Measurements from ENCODE around the gene NKAIN2. TPM values are rescaled to one million over a fixed set of nuclear protein-coding genes. Genes with fewer than 3 reads are reported as not detected.

NKAIN2 gene
- total RNA-seq, 1 experiment from 2014 or later, result not detected

- Mint-ChIP-seq H3K36me3 (ENCODE audit: insufficient read depth, unreplicated experiment) (no peaks in the 10 kb centered on the region), H3K4me3 (ENCODE audit: low read depth, unreplicated experiment) (no peak overlapping the region), H3K4me1 (ENCODE audit: low read depth, unreplicated experiment) (no peaks in the 10 kb centered on the region), H3K9me3 (ENCODE audit: low read depth, unreplicated experiment) (peaks cover 4% of the 10 kb centered on the region), H3K27ac (ENCODE audit: unreplicated experiment) (no peak overlapping the region), H3K27me3 (ENCODE audit: unreplicated experiment) (no peaks in the 10 kb centered on the region)
- DNase-seq, result no peak
- no TSS peak for BruUV-seq (replicated peaks)
- TF ChIP-seq, protein P1, sequence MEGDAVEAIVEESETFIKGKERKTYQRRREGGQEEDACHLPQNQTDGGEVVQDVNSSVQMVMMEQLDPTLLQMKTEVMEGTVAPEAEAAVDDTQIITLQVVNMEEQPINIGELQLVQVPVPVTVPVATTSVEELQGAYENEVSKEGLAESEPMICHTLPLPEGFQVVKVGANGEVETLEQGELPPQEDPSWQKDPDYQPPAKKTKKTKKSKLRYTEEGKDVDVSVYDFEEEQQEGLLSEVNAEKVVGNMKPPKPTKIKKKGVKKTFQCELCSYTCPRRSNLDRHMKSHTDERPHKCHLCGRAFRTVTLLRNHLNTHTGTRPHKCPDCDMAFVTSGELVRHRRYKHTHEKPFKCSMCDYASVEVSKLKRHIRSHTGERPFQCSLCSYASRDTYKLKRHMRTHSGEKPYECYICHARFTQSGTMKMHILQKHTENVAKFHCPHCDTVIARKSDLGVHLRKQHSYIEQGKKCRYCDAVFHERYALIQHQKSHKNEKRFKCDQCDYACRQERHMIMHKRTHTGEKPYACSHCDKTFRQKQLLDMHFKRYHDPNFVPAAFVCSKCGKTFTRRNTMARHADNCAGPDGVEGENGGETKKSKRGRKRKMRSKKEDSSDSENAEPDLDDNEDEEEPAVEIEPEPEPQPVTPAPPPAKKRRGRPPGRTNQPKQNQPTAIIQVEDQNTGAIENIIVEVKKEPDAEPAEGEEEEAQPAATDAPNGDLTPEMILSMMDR (IDR thresholded peaks at IDR 0.05; ENCODE audit: unreplicated experiment), result no peak
- CTCF ChIA-PET, result no interaction called here
- intact Hi-C loops (cut with micrococcal nuclease; ENCODE audit: unreplicated experiment), result no loop called here
Measured at GRCh38 chr6:124738482-124738881, 934.8 kb downstream of the NKAIN2 start.

DNA sequence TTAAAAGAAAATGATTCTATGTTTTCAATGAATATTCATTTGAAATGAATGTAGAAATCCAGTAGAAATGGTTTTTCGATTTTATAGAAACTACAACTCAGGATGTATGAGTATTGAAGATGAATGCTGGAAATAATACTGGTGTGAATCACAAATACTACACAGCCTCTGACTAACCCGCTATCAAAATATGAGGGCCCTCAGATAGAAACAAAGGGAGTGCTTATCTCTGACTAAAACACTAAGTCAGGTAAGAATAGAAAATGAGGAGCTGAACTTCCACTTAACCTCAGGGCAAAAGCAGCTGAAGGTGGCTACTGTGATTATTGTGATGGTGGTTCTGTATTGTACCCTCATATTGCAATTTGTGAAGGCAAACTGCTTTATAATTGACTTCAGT lies 937.7 kb downstream of the NKAIN2 start:
- Mint-ChIP-seq H3K27ac (ENCODE audit: unreplicated experiment) (no peak overlapping the region), H3K27me3 (ENCODE audit: unreplicated experiment) (no peaks in the 10 kb centered on the region), H3K9me3 (ENCODE audit: low read depth, unreplicated experiment) (no peaks in the 10 kb centered on the region), H3K36me3 (ENCODE audit: insufficient read depth, unreplicated experiment) (no peaks in the 10 kb centered on the region), H3K4me1 (ENCODE audit: low read depth, unreplicated experiment) (no peaks in the 10 kb centered on the region), H3K4me3 (ENCODE audit: low read depth, unreplicated experiment) (no peak overlapping the region)
- DNase-seq, result no peak
- CTCF ChIA-PET, result no interaction called here
- BruUV-seq (replicated peaks), result no TSS peak
- TF ChIP-seq, protein P1 (IDR thresholded peaks at IDR 0.05; ENCODE audit: unreplicated experiment), result no peak
- intact Hi-C loops (cut with micrococcal nuclease; ENCODE audit: unreplicated experiment), result no loop called here

DNA sequence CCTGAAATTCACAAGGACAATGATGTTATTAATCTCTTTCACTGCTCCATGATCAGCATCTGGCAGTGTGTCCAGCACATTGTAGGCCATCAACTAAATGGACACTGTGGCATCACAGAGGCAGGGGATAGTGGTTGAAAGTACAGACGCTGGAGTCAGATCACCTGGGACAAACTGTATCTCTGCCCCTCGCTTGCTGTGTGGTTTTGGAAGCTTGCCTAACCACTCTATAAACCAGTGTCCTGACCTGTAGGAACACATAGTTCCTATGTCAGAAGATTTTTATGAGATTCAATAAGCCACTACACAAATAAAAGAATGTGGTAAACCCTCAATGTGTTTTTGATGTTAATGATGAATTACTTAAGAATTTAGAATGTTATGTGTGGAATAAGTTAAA lies 939.3 kb downstream of the NKAIN2 start:
- H3K9me3 Mint-ChIP-seq (ENCODE audit: low read depth, unreplicated experiment), result no peaks in the 10 kb centered on the region
- no peaks in the 10 kb centered on the region for H3K27me3 Mint-ChIP-seq (ENCODE audit: unreplicated experiment)
- intact Hi-C loops (cut with micrococcal nuclease; ENCODE audit: unreplicated experiment), result no loop called here
- TF ChIP-seq, protein P1 (IDR thresholded peaks at IDR 0.05; ENCODE audit: unreplicated experiment), result no peak
- H3K4me1 Mint-ChIP-seq (ENCODE audit: low read depth, unreplicated experiment), result no peaks in the 10 kb centered on the region
- no peaks in the 10 kb centered on the region for H3K36me3 Mint-ChIP-seq (ENCODE audit: insufficient read depth, unreplicated experiment)
- no peak overlapping the region for H3K27ac Mint-ChIP-seq (ENCODE audit: unreplicated experiment)
- no TSS peak for BruUV-seq (replicated peaks)
- DNase-seq, result no peak
- CTCF ChIA-PET, result no interaction called here
- H3K4me3 Mint-ChIP-seq (ENCODE audit: low read depth, unreplicated experiment), result no peak overlapping the region

GRCh38 chr6:124743420-124743819 lies 939.8 kb downstream of the NKAIN2 start:
- no peak for DNase-seq
- no peaks in the 10 kb centered on the region for H3K9me3 Mint-ChIP-seq (ENCODE audit: low read depth, unreplicated experiment)

More at GRCh38 chr6:124743420-124743819, 939.8 kb downstream of the NKAIN2 start:
- intact Hi-C loops (cut with micrococcal nuclease; ENCODE audit: unreplicated experiment), result no loop called here
- Mint-ChIP-seq H3K36me3 (ENCODE audit: insufficient read depth, unreplicated experiment) (no peaks in the 10 kb centered on the region), H3K27me3 (ENCODE audit: unreplicated experiment) (no peaks in the 10 kb centered on the region), H3K4me1 (ENCODE audit: low read depth, unreplicated experiment) (no peaks in the 10 kb centered on the region), H3K27ac (ENCODE audit: unreplicated experiment) (no peak overlapping the region), H3K4me3 (ENCODE audit: low read depth, unreplicated experiment) (no peak overlapping the region)
- CTCF ChIA-PET, result no interaction called here
- BruUV-seq (replicated peaks), result no TSS peak
- TF ChIP-seq, protein P1 (IDR thresholded peaks at IDR 0.05; ENCODE audit: unreplicated experiment), result no peak

Data from Calu3 (cell line).